Duodenal mucosa (tissue), 2 donors: ENCODE measurements around the gene WDFY4.

ENCODE experiments used
- H3K27ac ChIP-seq: one replicate; pipeline ENCODE4 v1.7.0; 2013; ENCODE audit warnings: low read depth, low read length
- H3K27me3 ChIP-seq, 2 donors: one replicate each; pipeline ENCODE4 v1.7.0; 2013; ENCODE audit warnings: low read length in 2 of 2, control low read depth in 1 of 2; ENCODE audit not compliant: insufficient read depth in 2 of 2, control insufficient read depth in 1 of 2
- H3K36me3 ChIP-seq, 2 donors: one replicate each; pipeline ENCODE4 v1.7.0; 2013; ENCODE audit warnings: low read length in 2 of 2, control low read depth in 1 of 2; ENCODE audit not compliant: insufficient read depth in 2 of 2, control insufficient read depth in 1 of 2
- H3K4me1 ChIP-seq, 2 donors: one replicate each; pipeline ENCODE4 v1.7.0; 2013; ENCODE audit warnings: low read length in 2 of 2, control low read depth in 1 of 2; ENCODE audit not compliant: insufficient read depth in 2 of 2, control insufficient read depth in 1 of 2
- H3K4me3 ChIP-seq, 2 donors: one replicate each; pipeline ENCODE4 v1.7.0; 2013; ENCODE audit warnings: low read length in 2 of 2, low read depth in 1 of 2
- H3K9ac ChIP-seq, 2 donors: one replicate each; pipeline ENCODE4 v1.7.0; 2013; ENCODE audit warnings: low read length in 2 of 2, low read depth in 1 of 2
- H3K9me3 ChIP-seq, 2 donors: one replicate each; pipeline ENCODE4 v1.7.0; 2013; ENCODE audit warnings: low read length in 2 of 2, control low read depth in 1 of 2; ENCODE audit not compliant: control insufficient read depth in 1 of 2

Gene WDFY4

GRCh38 chr10:48758411-48758810 is 73.7 kb downstream of the WDFY4 start:
- no peaks in the 10 kb centered on the region for H3K27me3 ChIP-seq

GRCh38 chr10:48759113-48759901 is 74.6 kb downstream of the WDFY4 start:
- Histone ChIP-seq H3K9ac (no peak overlapping the region), H3K27me3 (no peaks in the 10 kb centered on the region), H3K27ac (no peak overlapping the region), H3K9me3 (no peaks in the 10 kb centered on the region), H3K4me1 (no peaks in the 10 kb centered on the region), H3K36me3 (no peaks in the 10 kb centered on the region), H3K4me3 (no peak overlapping the region)

More at GRCh38 chr10:48758411-48758810, 73.7 kb downstream of the WDFY4 start:
- Histone ChIP-seq H3K4me3 (no peak overlapping the region), H3K27ac (no peak overlapping the region), H3K9me3 (no peaks in the 10 kb centered on the region), H3K9ac (no peak overlapping the region), H3K4me1 (no peaks in the 10 kb centered on the region), H3K36me3 (no peaks in the 10 kb centered on the region)

- Histone ChIP-seq H3K36me3 (no peaks in the 10 kb centered on the region), H3K4me1 (no peaks in the 10 kb centered on the region), H3K27ac (no peak overlapping the region), H3K27me3 (no peaks in the 10 kb centered on the region), H3K4me3 (no peak overlapping the region), H3K9ac (no peak overlapping the region), H3K9me3 (no peaks in the 10 kb centered on the region)
Measured at GRCh38 chr10:48760983-48761382, 76.3 kb downstream of the WDFY4 start.

- no peak overlapping the region for H3K9ac ChIP-seq
- H3K27ac ChIP-seq: no peak overlapping the region
- no peaks in the 10 kb centered on the region for H3K9me3 ChIP-seq
- no peak overlapping the region for H3K4me3 ChIP-seq
- H3K4me1 ChIP-seq: no peaks in the 10 kb centered on the region
- H3K27me3 ChIP-seq: no peaks in the 10 kb centered on the region
- H3K36me3 ChIP-seq: no peaks in the 10 kb centered on the region
Measured at GRCh38 chr10:48762064-48763042, 77.7 kb downstream of the WDFY4 start.

- Histone ChIP-seq H3K27me3 (no peaks in the 10 kb centered on the region), H3K27ac (no peak overlapping the region), H3K9ac (no peak overlapping the region), H3K4me3 (no peak overlapping the region), H3K4me1 (no peaks in the 10 kb centered on the region), H3K36me3 (no peaks in the 10 kb centered on the region), H3K9me3 (no peaks in the 10 kb centered on the region)
Measured at GRCh38 chr10:48763403-48763965, 78.8 kb downstream of the WDFY4 start.

GRCh38 chr10:48764486-48764885 is 79.8 kb downstream of the WDFY4 start:
- H3K36me3 ChIP-seq: no peaks in the 10 kb centered on the region
- no peaks in the 10 kb centered on the region for H3K27me3 ChIP-seq
- H3K9ac ChIP-seq: no peak overlapping the region
- no peak overlapping the region for H3K4me3 ChIP-seq
- no peaks in the 10 kb centered on the region for H3K4me1 ChIP-seq
- no peak overlapping the region for H3K27ac ChIP-seq
- no peaks in the 10 kb centered on the region for H3K9me3 ChIP-seq

GRCh38 chr10:48765039-48765438 is 80.4 kb downstream of the WDFY4 start:
- Histone ChIP-seq H3K9ac (no peak overlapping the region), H3K9me3 (no peaks in the 10 kb centered on the region), H3K4me1 (no peaks in the 10 kb centered on the region), H3K27ac (no peak overlapping the region), H3K36me3 (no peaks in the 10 kb centered on the region), H3K4me3 (no peak overlapping the region), H3K27me3 (no peaks in the 10 kb centered on the region)

GRCh38 chr10:48765527-48765926 is 80.9 kb downstream of the WDFY4 start:
- no peaks in the 10 kb centered on the region for H3K36me3 ChIP-seq
- no peaks in the 10 kb centered on the region for H3K27me3 ChIP-seq
- no peaks in the 10 kb centered on the region for H3K9me3 ChIP-seq
- no peak overlapping the region for H3K4me3 ChIP-seq
- no peak overlapping the region for H3K27ac ChIP-seq
- H3K4me1 ChIP-seq: no peaks in the 10 kb centered on the region
- H3K9ac ChIP-seq: no peak overlapping the region

GRCh38 chr10:48767373-48768143 is 82.9 kb downstream of the WDFY4 start:
- Histone ChIP-seq H3K27ac (no peak overlapping the region), H3K4me1 (no peaks in the 10 kb centered on the region), H3K9ac (no peak overlapping the region), H3K36me3 (no peaks in the 10 kb centered on the region), H3K9me3 (no peaks in the 10 kb centered on the region), H3K4me3 (no peak overlapping the region), H3K27me3 (no peaks in the 10 kb centered on the region)
